Karpas-422 (cell line): ENCODE results near the gene TSKU. TPM values are rescaled to one million over a fixed set of nuclear protein-coding genes. Genes with fewer than 3 reads are reported as not detected.

ENCODE experiments used
- DNase-seq: peaks from one replicate; pipeline ENCODE4 v3.0.0-alpha.2; 2015
- H2AFZ ChIP-seq: fragments of 200-600 bp; sonication (generic); 2 replicates; pipeline ENCODE4 v1.6.1; 2014; ENCODE audit warnings: antibody characterized with exemption, low read length, mixed read lengths
- H3K27ac ChIP-seq: fragments of 200-600 bp; sonication (generic); 2 replicates; pipeline ENCODE4 v1.5.1; 2014; ENCODE audit warnings: mild to moderate bottlenecking, low read length, moderate library complexity
- H3K27me3 ChIP-seq: fragments of 200-600 bp; sonication (generic); 2 replicates; pipeline ENCODE4 v1.6.1; 2014; ENCODE audit warnings: low read length, mixed read lengths
- H3K36me3 ChIP-seq: fragments of 200-600 bp; sonication (generic); 2 replicates; pipeline ENCODE4 v1.6.1; 2014; ENCODE audit warnings: low read length, mixed read lengths; ENCODE audit not compliant: insufficient read depth
- H3K4me1 ChIP-seq: fragments of 200-600 bp; sonication (generic); 2 replicates; pipeline ENCODE4 v1.6.1; 2014; ENCODE audit warnings: mild to moderate bottlenecking, low read length, mixed read lengths
- H3K4me2 ChIP-seq: fragments of 200-600 bp; sonication (generic); 2 replicates; pipeline ENCODE4 v1.6.1; 2014; ENCODE audit warnings: low read length, low read depth, mild to moderate bottlenecking; ENCODE audit not compliant: poor library complexity, severe bottlenecking
- H3K4me3 ChIP-seq: fragments of 200-600 bp; sonication (generic); 2 replicates; pipeline ENCODE4 v1.5.1; 2014; ENCODE audit warnings: mild to moderate bottlenecking, antibody characterized with exemption, low read length, mixed read lengths
- H3K79me2 ChIP-seq: fragments of 200-600 bp; sonication (generic); 2 replicates; pipeline ENCODE4 v1.6.1; 2014; ENCODE audit warnings: mild to moderate bottlenecking, low read length, mixed read lengths
- H3K9ac ChIP-seq: fragments of 200-600 bp; sonication (generic); 2 replicates; pipeline ENCODE4 v1.6.0; 2014; ENCODE audit warnings: low read length
- H3K9me2 ChIP-seq: fragments of 200-600 bp; sonication (generic), shearing (Covaris generic); replicated peaks from 2 replicates; pipeline ENCODE4 v1.6.0; 2014; ENCODE audit warnings: mild to moderate bottlenecking, low read length, moderate library complexity; ENCODE audit not compliant: insufficient read depth
- H3K9me3 ChIP-seq: fragments of 300-700, 200-600 bp; sonication (generic); 2 replicates; pipeline ENCODE4 v1.6.1; 2014; ENCODE audit warnings: low read length, mixed read lengths
- H4K20me1 ChIP-seq: fragments of 200-600 bp; sonication (generic); 2 replicates; pipeline ENCODE4 v1.6.1; 2014; ENCODE audit warnings: mild to moderate bottlenecking, antibody characterized with exemption, low read length, low read depth; ENCODE audit not compliant: insufficient read depth
- total RNA-seq: library from RNA; depleted of rRNA; stranded (reverse); fragments of >200 nt; shearing (Covaris generic); gene quantifications from 2 replicates; pipeline ENCODE4 v1.2.3, GENCODE V29; 2014; ENCODE audit warnings: low replicate concordance

TSKU gene
- total RNA-seq, 1 experiment from 2014 or later: not detected

- peaks cover 6% of the 10 kb centered on the region for H3K4me1 ChIP-seq
- no peaks in the 10 kb centered on the region for H4K20me1 ChIP-seq
- no peaks in the 10 kb centered on the region for H3K27me3 ChIP-seq
- H3K79me2 ChIP-seq: no peaks in the 10 kb centered on the region
- no peak overlapping the region for H3K27ac ChIP-seq
- DNase-seq: no peak
- H3K9me2 ChIP-seq: no peaks in the 10 kb centered on the region
- no peaks in the 10 kb centered on the region for H3K36me3 ChIP-seq
- no peak overlapping the region for H3K4me2 ChIP-seq
- no peaks in the 10 kb centered on the region for H3K9me3 ChIP-seq
- no peak overlapping the region for H2AFZ ChIP-seq
- no peak overlapping the region for H3K9ac ChIP-seq
- H3K4me3 ChIP-seq: no peak overlapping the region
Observed at GRCh38 chr11:76792505-76793264, 9.5 kb downstream of the TSKU start.

- no peaks in the 10 kb centered on the region for H3K27me3 ChIP-seq
- no peaks in the 10 kb centered on the region for H3K36me3 ChIP-seq
- peaks cover 6% of the 10 kb centered on the region for H3K4me1 ChIP-seq
- H3K9me3 ChIP-seq: no peaks in the 10 kb centered on the region
- H3K9ac ChIP-seq: no peak overlapping the region
- H3K79me2 ChIP-seq: no peaks in the 10 kb centered on the region
- H4K20me1 ChIP-seq: no peaks in the 10 kb centered on the region
- H3K27ac ChIP-seq: no peak overlapping the region
- no peak for DNase-seq
- no peak overlapping the region for H3K4me3 ChIP-seq
- no peak overlapping the region for H2AFZ ChIP-seq
- H3K4me2 ChIP-seq: no peak overlapping the region
- H3K9me2 ChIP-seq: no peaks in the 10 kb centered on the region
Observed at GRCh38 chr11:76793391-76794291, 10.5 kb downstream of the TSKU start.

GRCh38 chr11:76794371-76795289 lies 11.5 kb downstream of the TSKU start:
- H3K27ac ChIP-seq: no peak overlapping the region
- peaks cover 13% of the 10 kb centered on the region for H3K4me1 ChIP-seq
- H2AFZ ChIP-seq: no peak overlapping the region
- no peak overlapping the region for H3K9ac ChIP-seq
- no peaks in the 10 kb centered on the region for H3K9me3 ChIP-seq
- H3K79me2 ChIP-seq: no peaks in the 10 kb centered on the region
- DNase-seq: no peak
- no peaks in the 10 kb centered on the region for H4K20me1 ChIP-seq
- H3K27me3 ChIP-seq: no peaks in the 10 kb centered on the region
- H3K4me2 ChIP-seq: no peak overlapping the region
- no peaks in the 10 kb centered on the region for H3K36me3 ChIP-seq
- H3K9me2 ChIP-seq: no peaks in the 10 kb centered on the region
- no peak overlapping the region for H3K4me3 ChIP-seq

- H3K4me3 ChIP-seq: no peak overlapping the region
- no peaks in the 10 kb centered on the region for H3K9me2 ChIP-seq
- no peaks in the 10 kb centered on the region for H3K79me2 ChIP-seq
- H2AFZ ChIP-seq: no peak overlapping the region
- H3K9ac ChIP-seq: no peak overlapping the region
- H3K9me3 ChIP-seq: no peaks in the 10 kb centered on the region
- H3K4me2 ChIP-seq: no peak overlapping the region
- H3K4me1 ChIP-seq: peaks cover 13% of the 10 kb centered on the region
- no peak for DNase-seq
- H3K27ac ChIP-seq: no peak overlapping the region
- no peaks in the 10 kb centered on the region for H3K36me3 ChIP-seq
- H4K20me1 ChIP-seq: no peaks in the 10 kb centered on the region
- no peaks in the 10 kb centered on the region for H3K27me3 ChIP-seq
Observed at GRCh38 chr11:76795290-76795935, 12.3 kb downstream of the TSKU start.

GRCh38 chr11:76795936-76796441 lies 12.8 kb downstream of the TSKU start:
- Histone ChIP-seq H3K9ac (no peak overlapping the region), H4K20me1 (no peaks in the 10 kb centered on the region), H3K27ac (no peak overlapping the region), H3K79me2 (no peaks in the 10 kb centered on the region), H3K27me3 (no peaks in the 10 kb centered on the region), H3K4me3 (no peak overlapping the region), H3K9me3 (no peaks in the 10 kb centered on the region), H2AFZ (no peak overlapping the region), H3K4me1 (peaks cover 12% of the 10 kb centered on the region), H3K36me3 (no peaks in the 10 kb centered on the region), H3K9me2 (no peaks in the 10 kb centered on the region), H3K4me2 (no peak overlapping the region)
- no peak for DNase-seq

- peaks cover 6% of the 10 kb centered on the region; the same call in 1 of the 2 replicates for H3K4me1 ChIP-seq
- no peaks in the 10 kb centered on the region for H3K79me2 ChIP-seq
Observed at GRCh38 chr11:76796511-76797198, 13.5 kb downstream of the TSKU start.

More at GRCh38 chr11:76796511-76797198, 13.5 kb downstream of the TSKU start:
- no peaks in the 10 kb centered on the region for H3K9me2 ChIP-seq
- no peak overlapping the region for H3K4me3 ChIP-seq
- no peak overlapping the region for H3K4me2 ChIP-seq
- H2AFZ ChIP-seq: no peak overlapping the region
- no peaks in the 10 kb centered on the region for H3K36me3 ChIP-seq
- no peaks in the 10 kb centered on the region for H4K20me1 ChIP-seq
- no peak overlapping the region for H3K9ac ChIP-seq
- no peak overlapping the region for H3K27ac ChIP-seq
- no peaks in the 10 kb centered on the region for H3K27me3 ChIP-seq
- DNase-seq: no peak
- H3K9me3 ChIP-seq: no peaks in the 10 kb centered on the region
